GM18868 (cell line): Measurements from ENCODE around the gene GABRE.

Experiments used
- ATAC-seq: cut with Tn5 transposase; IDR thresholded peaks from one replicate; pipeline ENCODE4 v1.9.1; 2021; ENCODE audit warnings: mild to moderate bottlenecking, moderate library complexity; ENCODE audit not compliant: unreplicated experiment

The GABRE gene

GRCh38 chrX:151974336-151975227 is at the start of gene GABRE:
Gene GABRE, minus strand, starts transcription at chrX:151974676. Its CDS starts 51 bp downstream, at chrX:151974625.
- no peak for ATAC-seq

GRCh38 chrX:152020888-152021287 is 46.4 kb upstream of the GABRE start:
- no peak for ATAC-seq

GRCh38 chrX:151999813-152000212 is 25.3 kb upstream of the GABRE start:
- no peak for ATAC-seq

- ATAC-seq = no peak
Observed at GRCh38 chrX:151997539-151997938, 23.1 kb upstream of the GABRE start.

GRCh38 chrX:151996347-151996746 is 21.9 kb upstream of the GABRE start:
- no peak for ATAC-seq

GRCh38 chrX:151994476-151994875 is 20.0 kb upstream of the GABRE start:
- ATAC-seq = no peak

- no peak for ATAC-seq
Observed at GRCh38 chrX:151988706-151989299, 14.3 kb upstream of the GABRE start.

- ATAC-seq = no peak
Observed at GRCh38 chrX:151987108-151987507, 12.6 kb upstream of the GABRE start.

- no peak for ATAC-seq
Observed at GRCh38 chrX:151985955-151986354, 11.5 kb upstream of the GABRE start.

- ATAC-seq = no peak
Observed at GRCh38 chrX:151985531-151985930, 11.1 kb upstream of the GABRE start.

- ATAC-seq = no peak
Observed at GRCh38 chrX:151984902-151985301, 10.4 kb upstream of the GABRE start.

- ATAC-seq = no peak
Observed at GRCh38 chrX:151984328-151984727, 9.9 kb upstream of the GABRE start.

GRCh38 chrX:151983186-151983585 is 8.7 kb upstream of the GABRE start:
- ATAC-seq = no peak

- ATAC-seq = no peak
Observed at GRCh38 chrX:151982222-151982621, 7.7 kb upstream of the GABRE start.

- no peak for ATAC-seq
Observed at GRCh38 chrX:151981129-151981528, 6.7 kb upstream of the GABRE start.

- no peak for ATAC-seq
Observed at GRCh38 chrX:151977923-151978322, 3.4 kb upstream of the GABRE start.

- ATAC-seq = no peak
Observed at GRCh38 chrX:151977009-151977408, 2.5 kb upstream of the GABRE start.

- no peak for ATAC-seq
Observed at GRCh38 chrX:151975736-151976275, 1.3 kb upstream of the GABRE start.

GRCh38 chrX:151975228-151975593 is 735 bp upstream of the GABRE start:
- no peak for ATAC-seq

- ATAC-seq = no peak
Observed at GRCh38 chrX:151973851-151974335, 583 bp downstream of the GABRE start.

GRCh38 chrX:151973060-151973661 is 1.3 kb downstream of the GABRE start:
- no peak for ATAC-seq

- ATAC-seq = no peak
Observed at GRCh38 chrX:151970661-151971060, 3.8 kb downstream of the GABRE start.
